Measurements from ENCODE around the gene ALG12.

Gene ALG12

DNA sequence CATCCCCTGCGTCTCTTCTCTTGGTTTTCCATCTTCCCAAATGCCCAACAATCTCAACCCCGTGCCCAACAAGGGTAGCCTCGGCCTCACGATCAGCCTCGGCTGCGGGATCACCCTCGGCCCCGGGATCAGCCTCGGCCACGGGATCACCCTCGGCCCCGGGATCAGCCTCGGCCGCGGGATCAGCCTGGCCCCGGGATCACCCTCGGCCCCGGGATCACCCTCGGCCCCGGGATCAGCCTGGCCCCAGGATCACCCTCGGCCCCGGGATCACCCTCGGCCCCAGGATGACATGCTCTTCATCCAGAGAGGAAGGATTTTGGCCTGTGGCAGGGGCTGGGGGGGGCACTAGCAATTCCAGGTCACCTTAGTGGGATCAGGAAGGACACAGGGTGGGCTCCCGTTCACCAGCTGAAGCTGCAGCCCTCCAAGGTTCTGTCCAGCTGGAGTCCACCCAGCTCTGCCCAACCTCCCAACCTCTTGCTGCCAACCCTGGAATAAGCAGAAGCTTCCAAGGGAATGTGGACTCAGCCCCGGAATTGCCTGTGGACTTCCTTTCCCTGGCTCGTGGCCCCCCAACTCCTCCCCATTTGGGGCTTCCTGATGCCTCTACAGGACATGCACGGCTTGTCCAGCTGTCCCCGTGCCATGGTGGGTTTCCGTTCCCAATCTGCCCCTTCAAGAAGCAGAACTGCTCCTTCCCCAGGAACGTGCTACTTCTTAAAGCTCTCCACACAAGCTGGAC, 6.2 kb downstream of the ALG12 start:
- no peak for TF ChIP-seq TEAD4 (IDR thresholded peaks at IDR 0.05)
- TF ChIP-seq CREB1 (IDR thresholded peaks at IDR 0.05; ENCODE audit: low read depth) = no peak
- TF ChIP-seq, protein P1, sequence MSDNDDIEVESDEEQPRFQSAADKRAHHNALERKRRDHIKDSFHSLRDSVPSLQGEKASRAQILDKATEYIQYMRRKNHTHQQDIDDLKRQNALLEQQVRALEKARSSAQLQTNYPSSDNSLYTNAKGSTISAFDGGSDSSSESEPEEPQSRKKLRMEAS (IDR thresholded peaks at IDR 0.05) = no peak
- no peak for TF ChIP-seq RAD21 (IDR thresholded peaks at IDR 0.05; ENCODE audit: low read depth)
- TF ChIP-seq FOXM1 (IDR thresholded peaks at IDR 0.05; ENCODE audit: borderline replicate concordance, low read depth) = no peak
- no peak for TF ChIP-seq ZBTB7A (IDR thresholded peaks at IDR 0.05; ENCODE audit: low read depth)
- no peak for TF ChIP-seq TCF12 (IDR thresholded peaks at IDR 0.05; ENCODE audit: low read depth)
- no peak for TF ChIP-seq EGR1 (IDR thresholded peaks at IDR 0.05)
- TF ChIP-seq, protein P2, sequence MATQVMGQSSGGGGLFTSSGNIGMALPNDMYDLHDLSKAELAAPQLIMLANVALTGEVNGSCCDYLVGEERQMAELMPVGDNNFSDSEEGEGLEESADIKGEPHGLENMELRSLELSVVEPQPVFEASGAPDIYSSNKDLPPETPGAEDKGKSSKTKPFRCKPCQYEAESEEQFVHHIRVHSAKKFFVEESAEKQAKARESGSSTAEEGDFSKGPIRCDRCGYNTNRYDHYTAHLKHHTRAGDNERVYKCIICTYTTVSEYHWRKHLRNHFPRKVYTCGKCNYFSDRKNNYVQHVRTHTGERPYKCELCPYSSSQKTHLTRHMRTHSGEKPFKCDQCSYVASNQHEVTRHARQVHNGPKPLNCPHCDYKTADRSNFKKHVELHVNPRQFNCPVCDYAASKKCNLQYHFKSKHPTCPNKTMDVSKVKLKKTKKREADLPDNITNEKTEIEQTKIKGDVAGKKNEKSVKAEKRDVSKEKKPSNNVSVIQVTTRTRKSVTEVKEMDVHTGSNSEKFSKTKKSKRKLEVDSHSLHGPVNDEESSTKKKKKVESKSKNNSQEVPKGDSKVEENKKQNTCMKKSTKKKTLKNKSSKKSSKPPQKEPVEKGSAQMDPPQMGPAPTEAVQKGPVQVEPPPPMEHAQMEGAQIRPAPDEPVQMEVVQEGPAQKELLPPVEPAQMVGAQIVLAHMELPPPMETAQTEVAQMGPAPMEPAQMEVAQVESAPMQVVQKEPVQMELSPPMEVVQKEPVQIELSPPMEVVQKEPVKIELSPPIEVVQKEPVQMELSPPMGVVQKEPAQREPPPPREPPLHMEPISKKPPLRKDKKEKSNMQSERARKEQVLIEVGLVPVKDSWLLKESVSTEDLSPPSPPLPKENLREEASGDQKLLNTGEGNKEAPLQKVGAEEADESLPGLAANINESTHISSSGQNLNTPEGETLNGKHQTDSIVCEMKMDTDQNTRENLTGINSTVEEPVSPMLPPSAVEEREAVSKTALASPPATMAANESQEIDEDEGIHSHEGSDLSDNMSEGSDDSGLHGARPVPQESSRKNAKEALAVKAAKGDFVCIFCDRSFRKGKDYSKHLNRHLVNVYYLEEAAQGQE (IDR thresholded peaks at IDR 0.05; ENCODE audit: low read depth) = no peak
- TF ChIP-seq NFIC (IDR thresholded peaks at IDR 0.05) = no peak
- TF ChIP-seq, protein P3, sequence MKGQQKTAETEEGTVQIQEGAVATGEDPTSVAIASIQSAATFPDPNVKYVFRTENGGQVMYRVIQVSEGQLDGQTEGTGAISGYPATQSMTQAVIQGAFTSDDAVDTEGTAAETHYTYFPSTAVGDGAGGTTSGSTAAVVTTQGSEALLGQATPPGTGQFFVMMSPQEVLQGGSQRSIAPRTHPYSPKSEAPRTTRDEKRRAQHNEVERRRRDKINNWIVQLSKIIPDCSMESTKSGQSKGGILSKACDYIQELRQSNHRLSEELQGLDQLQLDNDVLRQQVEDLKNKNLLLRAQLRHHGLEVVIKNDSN (IDR thresholded peaks at IDR 0.05) = no peak

DNA sequence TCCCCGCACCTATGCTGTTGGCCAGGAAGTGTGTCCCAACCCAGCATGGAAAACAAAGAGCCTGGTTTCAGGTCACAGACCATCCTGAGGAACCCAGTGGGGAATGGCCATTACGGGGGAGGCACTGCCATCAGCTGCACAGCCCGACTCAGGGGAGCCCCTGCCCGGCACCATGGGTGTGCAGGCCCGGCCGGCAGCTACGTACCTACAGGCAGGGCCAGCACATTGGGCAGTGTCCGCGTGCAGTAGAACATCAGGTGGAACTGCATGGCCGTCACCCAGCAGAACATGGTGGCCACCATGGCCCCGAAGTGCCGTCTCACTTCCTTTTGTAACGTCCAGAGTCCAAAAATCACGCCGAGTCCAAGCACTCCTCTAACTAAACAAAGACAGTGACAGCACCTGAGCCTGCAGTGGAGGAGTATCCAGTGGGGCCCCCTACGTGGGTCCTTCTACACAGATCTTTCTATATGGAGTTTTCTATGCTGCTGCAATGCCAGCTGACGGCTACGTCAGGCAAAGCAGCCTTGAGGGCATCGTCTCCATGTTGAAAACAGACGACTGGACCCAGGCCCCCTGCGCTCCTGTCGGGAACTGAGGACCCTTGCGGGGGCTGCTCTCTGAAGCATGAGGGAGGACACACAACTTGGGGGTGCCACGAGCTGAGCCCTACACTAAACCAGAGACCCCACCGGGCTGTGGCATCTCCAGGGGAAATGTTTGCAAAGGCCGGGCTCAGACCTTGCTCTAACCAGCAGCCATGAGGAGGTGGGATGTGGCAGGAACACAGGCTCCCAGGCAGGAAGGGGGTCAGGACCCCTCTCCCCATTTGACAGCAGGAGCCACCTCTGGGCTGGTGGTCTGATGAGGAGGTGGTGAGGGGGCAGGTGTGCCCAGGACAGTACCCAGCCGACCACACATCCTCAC, 7.7 kb downstream of the ALG12 start:
- TF ChIP-seq, protein P1 (IDR thresholded peaks at IDR 0.05) = no peak

DNA sequence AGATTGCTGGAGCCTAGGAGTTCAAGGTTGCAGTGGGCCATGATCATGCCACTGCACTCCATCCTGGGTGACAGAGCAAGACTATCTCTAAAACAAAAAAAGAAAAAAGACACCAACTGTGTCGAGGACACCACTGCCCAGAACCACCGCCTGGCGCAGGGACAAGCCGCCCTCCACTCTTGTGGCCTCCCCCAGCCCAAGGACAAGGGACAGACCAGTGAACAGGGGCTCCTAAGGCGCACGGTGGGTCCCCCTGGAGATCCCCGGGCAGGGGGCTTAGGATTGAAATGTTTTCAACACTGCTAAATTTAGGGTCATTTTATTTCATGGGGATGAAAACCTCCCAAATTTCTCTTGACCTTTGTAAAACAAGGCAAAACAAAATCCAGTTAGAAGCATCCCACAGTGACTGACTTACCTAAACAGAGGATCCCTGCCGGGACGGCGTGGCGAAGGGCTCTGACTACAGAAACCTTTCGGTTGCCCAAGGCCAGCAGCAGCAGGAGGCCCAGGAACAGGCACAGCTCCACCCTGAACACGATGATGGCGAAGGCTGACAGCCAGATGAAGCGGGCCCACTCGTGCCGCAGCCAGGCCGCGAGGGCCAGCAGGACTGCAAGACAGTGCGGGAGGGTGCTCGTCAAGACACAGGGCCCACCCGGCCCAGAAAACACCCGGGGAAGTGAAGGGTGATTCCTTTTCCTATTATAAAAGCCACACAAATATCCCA, 8.6 kb downstream of the ALG12 start:
- no peak for TF ChIP-seq TEAD4 (IDR thresholded peaks at IDR 0.05)
- TF ChIP-seq, protein P1 (IDR thresholded peaks at IDR 0.05) = no peak
- no peak for TF ChIP-seq TAF1 (IDR thresholded peaks at IDR 0.05; ENCODE audit: low read depth)
- TF ChIP-seq, protein P2 (IDR thresholded peaks at IDR 0.05; ENCODE audit: low read depth) = no peak
- TF ChIP-seq NFIC (IDR thresholded peaks at IDR 0.05) = no peak

DNA sequence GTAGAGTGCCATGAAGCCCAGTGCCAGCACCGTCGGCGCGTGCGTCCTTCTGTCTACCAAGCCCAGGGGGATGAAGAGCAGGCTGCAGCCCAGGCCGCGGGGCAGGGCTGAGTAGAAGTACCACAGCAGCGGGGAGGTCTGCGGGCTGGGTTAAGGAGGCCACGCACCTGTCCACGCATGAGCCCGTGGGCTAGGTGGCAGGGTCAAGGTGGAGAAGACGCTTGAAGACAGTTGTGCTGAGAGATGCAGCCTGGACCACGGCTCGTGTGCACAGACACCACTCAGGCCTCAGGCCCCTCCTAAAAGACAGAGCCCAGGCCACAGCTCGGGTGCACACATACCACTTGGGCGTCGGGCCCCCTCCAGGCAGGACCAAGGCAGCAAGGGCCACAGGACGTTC, 10.4 kb downstream of the ALG12 start:
- TF ChIP-seq TAF1 (IDR thresholded peaks at IDR 0.05; ENCODE audit: low read depth) (no peak), EGR1 (IDR thresholded peaks at IDR 0.05) (no peak), CEBPB (IDR thresholded peaks at IDR 0.05) (no peak), TEAD4 (IDR thresholded peaks at IDR 0.05) (no peak), TCF12 (IDR thresholded peaks at IDR 0.05; ENCODE audit: low read depth) (no peak), FOXM1 (IDR thresholded peaks at IDR 0.05; ENCODE audit: borderline replicate concordance, low read depth) (no peak)
- TF ChIP-seq, protein P3 (IDR thresholded peaks at IDR 0.05) = no peak
- TF ChIP-seq, protein P1 (IDR thresholded peaks at IDR 0.05) = no peak

DNA sequence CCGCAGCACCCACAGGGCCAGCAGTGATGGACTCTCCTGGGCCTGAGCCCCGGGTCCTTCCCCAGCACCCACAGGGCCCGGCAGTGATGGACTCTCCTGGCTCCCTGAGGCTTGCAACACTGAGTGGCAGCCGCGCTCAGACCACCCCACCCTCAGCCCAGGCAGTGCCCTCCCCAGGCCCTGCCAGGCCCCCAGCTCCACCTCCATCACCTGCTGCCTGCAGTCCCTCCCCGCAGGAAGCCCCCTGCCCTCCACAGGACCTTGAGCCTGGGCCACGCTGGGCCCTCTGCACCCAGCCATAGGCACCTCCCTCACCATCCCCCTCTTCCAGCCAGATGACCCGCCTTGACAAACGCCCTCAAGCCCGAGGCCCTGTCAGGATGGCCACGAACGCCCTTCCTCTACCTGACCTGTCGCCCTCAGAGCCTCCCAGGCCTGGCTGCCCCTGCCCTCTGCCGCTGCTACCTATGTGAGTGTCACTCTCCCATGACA, 11.4 kb downstream of the ALG12 start:
- TF ChIP-seq EGR1 (IDR thresholded peaks at IDR 0.05) = no peak

All from Ishikawa (cell line).